HG03521 (cell line): ENCODE results near the gene ADAMTS2.

Experiments used
- ATAC-seq: cut with Tn5 transposase; IDR thresholded peaks from one replicate; pipeline ENCODE4 v1.9.1; 2021; ENCODE audit warnings: mild to moderate bottlenecking, moderate library complexity; ENCODE audit not compliant: unreplicated experiment

ADAMTS2 gene

GRCh38 chr5:179132586-179133355 is 212.5 kb downstream of the ADAMTS2 start:
- ATAC-seq, result no peak

DNA sequence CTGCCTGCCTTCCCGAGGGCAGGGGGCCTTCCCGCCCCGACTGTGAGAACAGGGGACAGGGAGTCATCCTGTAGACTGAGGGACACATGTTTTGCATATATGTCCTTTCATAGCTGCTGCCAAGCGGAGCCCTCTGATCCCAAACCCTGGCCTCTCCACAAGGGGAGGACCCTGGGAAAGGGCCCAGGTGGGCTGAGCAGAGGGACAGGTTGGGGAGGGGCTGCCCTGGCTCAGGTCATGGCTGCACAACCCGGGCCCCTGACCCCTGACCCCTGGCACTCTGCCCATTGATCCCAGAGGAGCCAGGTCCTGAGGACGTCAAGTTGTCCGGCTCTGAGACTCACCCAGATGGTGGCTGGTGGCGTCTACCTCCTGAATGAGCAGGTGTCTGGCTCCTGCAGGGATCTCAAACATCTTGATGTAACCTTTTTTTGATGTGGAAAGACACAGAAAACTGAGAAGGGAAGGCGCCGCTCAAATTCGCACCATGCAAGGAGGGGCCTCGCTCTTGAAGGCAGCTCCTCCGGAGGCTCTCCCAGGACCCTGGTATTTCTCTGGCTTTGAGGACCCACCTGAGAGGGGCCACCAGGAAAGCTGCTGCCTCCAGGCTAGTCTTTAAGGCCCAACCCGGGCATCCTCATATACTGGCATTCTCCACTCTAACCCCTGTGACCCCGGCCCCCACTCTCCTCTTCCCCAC is 213.2 kb downstream of the ADAMTS2 start:
- no peak for ATAC-seq

DNA sequence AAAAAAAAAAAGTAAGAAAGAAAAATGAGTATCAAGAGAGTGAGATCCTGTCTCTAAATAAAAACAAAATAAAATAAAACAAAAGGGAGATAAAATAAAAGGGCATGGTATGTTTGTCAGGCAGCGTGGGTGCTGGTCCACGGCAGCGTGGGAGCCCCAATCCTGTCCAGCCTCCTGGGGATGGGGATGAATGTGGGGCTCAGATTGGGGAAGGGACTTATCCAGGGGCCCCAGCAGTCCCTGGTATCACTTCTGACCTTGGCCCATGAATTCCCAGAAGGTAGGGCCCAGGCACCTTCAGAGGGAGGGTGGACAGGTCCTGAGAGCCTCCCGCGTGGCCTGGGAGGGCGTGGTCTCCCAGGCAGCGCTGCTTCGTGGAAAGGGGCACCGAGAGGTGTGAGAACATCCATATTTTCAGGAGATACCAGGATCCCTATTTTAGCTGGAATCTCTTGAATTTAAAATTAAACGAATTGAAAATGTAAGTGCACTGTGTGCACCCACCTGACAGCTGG is 213.9 kb downstream of the ADAMTS2 start:
- ATAC-seq, result no peak

- no peak for ATAC-seq
Observed at GRCh38 chr5:179130101-179130681, 215.1 kb downstream of the ADAMTS2 start.

- no peak for ATAC-seq
Observed at GRCh38 chr5:179129607-179130071, 215.6 kb downstream of the ADAMTS2 start.

DNA sequence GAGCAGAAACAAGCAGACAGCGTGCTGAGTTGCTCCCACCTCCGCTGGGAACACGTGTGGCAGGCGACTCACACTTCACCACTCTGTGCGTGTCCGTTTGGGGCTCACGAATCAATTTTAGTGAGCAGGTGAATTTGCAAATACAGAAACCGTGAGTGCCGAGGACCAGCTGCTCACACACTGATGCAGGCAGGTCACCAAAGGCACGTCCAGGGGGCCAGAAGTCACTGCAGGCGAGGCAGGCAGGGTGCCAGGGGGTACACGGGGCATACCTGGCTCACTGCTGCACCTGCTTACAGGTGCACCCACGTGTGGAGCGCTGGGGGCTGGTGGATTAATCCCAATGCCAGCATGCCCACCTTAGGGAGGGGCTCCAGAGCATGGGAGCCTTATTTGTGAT is 216.3 kb downstream of the ADAMTS2 start:
- ATAC-seq, result no peak

DNA sequence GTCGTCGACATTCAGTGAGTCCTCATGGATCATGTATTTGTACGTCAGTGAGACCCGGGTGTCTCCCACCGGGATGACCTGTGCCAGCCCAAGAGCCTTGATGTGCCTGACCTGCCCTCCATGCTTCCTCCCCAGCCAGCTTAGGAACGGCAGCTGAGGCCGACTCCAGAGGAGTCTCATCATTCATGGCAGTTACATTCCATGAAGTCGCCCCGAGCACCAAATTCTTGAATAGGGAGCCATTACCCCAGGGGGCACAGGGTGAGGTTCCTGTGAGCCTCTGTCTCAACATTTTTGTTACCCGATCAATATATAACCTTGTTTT is 217.3 kb downstream of the ADAMTS2 start:
- ATAC-seq, result no peak

DNA sequence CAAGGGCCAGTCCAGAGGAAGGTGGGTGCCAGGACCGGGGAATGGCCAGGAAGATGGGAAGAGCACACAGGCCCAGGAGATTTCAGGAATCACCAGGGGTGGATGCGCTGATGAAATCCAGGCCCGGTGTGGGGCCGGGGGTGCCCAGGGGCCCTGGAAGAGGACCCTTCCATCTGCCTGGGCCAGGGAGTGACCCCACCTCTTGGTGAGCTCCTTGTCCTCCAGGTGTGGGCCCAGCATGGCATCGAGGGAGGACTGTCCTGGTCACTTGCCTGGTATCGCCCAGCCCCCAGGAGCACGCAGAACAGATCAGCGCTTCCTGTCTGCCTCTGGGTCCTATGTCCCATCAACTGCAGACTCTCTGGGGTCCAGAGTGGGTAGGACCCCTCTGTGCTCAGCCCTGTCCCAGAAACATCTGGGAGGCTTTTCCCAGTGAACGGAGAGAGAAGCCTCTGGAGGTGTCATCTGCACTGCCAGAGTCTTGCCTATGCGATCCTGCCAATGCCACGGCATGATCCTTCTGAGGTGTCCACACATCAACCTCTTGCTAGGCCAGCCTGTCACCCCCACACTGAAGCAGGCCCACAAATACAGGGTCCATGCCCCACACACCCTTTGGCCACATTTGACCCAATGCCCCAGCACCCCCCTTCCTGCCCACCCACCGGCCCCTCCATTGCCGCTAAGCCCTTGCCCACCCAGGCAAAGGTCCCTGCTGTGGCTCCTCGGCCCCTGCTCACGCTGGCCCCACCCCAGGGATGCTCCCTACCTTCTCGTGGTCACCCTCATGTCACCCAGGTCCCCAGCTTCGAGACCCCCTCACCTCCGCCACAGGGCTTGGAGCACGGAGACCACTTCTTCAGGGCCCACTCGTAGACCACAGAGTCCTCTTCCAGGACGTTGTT is 217.9 kb downstream of the ADAMTS2 start:
- ATAC-seq, result no peak

DNA sequence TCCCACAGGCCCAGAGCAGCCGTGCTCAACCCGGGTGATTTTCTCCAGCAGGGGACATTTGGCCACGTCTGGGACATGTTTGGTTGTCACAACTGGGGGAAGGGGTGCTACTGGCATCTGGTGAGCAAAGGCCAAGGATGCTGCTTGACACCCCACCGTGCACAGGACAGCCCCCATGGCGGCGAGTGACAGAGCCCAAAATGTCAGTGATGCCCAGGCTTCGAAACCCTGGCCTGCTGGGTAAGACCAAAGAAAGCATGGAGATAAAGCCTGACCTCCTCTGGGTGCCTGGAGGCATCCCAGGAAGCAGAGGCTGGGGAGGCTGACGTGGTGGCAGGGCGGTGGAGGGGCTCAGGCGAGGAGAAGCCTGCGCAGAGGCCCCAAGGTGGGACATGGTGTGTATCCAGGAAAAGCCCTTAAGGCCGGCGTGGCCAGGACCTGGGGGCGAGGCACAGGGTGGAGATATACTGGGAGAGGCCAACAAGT is 218.7 kb downstream of the ADAMTS2 start:
- ATAC-seq, result no peak

- no peak for ATAC-seq
Observed at GRCh38 chr5:179125789-179126505, 219.3 kb downstream of the ADAMTS2 start.

DNA sequence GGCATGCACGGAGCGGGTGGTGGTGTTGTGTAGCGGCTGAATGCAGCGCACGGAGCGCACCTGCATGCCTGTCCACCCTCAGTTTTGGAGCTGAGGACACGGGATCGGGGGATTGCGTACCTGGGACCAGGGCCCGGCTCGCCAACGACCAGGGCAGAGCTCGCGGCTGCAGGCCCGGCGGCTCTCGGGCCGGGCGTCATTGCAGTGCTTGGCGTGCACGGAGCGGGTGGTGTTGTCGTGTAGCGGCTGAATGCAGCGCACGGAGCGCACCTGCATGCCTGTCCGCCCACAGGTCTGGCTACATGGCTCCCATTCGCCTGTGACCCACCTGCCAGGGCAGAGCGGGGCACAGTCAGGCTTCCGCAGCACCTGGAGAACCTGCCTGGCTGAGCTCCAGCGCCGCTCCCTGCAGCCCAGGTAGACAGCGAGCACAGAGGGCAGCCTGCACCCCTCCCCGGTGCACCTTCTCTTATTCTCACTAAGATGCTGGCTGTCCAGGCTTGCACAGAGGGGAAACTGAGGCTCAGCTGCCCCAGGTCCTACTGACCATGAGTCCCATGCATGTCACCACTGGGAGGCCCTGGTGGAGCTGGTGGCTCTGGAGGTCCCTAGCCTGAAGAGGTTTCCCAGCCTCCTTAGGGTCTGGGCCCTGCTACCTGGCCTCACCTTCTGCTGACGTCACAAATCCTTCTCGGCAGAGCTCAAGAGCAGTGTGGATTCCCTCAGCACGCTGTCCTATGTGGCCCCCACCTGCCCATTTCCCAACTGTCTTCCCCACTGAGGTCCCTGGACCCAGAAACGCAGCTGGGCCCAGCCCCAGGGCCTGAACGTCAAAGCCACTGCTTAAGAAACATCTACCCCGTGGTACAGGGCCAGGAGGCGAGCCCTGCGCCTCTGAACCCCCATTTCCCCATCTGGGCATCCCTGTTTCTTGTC is 220.1 kb downstream of the ADAMTS2 start:
- no peak for ATAC-seq

DNA sequence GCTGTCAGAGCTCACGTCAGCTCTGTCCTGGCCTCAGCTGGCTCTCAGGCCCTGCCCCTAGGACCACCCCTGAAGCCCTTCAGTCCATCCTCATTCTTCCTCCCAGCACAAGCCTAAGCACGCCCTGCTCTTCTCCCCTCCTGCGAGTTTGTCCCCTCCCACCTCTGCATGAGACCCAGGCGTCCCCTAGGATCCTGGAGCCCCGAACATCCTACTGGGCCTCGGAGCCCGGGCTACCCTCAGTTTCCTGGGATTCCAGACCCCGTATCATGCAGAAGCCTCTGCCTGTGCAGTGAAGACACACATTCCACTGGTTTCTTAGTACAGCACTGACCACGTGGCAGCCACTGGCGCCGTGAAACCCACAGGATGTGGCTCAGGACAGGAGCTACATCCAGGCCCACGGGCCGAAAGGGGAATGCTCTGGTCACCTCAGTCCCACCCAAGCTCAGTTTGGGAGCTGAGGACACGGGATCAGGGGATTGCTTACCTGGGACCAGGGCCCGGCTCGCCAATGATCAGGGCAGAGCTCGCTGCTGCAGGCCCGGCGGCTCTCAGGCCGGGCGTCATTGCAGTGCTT is 220.9 kb downstream of the ADAMTS2 start:
- ATAC-seq, result no peak

DNA sequence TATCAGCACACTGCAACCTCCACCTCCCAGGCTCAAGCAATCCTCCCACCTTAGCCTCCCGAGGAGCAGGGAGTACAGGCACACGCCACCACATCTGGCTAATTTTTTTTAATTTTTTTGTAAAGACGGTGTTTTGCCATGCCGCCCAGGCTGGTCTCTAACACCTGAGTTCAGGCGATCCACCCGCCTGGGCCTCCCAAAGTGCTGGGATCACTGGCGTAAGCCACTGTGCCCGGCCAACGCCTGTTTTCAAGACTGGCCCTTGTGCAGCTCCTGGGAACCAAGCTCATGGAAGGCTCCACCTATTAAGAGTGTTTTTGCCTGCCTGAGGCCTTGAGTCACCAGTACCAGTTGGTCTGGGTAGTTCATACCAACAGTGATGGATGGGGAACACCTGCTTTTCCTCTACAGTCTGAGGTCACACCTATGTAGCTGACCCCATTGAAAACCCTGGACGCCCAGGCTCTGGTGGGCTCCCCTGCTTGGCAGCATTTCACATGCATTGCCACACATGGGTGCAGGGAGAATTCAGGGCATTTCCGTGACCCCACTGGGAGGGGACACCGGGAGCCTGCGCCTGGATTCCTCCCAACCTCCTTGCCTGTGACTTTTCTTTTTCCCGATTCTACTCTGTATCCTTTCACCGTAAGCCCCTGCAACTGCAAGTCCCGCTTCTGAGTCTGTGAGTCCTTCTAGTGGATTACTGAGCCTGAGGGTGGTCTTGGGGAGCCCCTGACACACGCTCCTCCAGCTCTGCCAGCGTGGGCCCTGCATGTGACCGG is 221.6 kb downstream of the ADAMTS2 start:
- no peak for ATAC-seq

DNA sequence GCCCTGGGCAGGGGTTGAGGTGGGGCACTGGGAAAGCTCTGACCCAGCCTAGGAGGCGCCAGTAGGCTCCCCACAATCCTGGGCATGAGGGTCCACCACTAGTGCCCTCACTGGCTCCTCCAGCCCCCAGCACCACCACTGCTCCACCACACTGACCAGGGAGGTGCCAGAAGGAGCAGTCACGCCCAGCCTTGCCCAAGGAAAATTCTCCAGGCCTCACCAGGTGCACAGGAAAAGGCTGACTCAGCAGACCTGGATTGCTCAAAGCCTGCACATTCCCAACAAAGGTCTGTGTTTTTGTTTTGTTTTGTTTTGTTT is 222.2 kb downstream of the ADAMTS2 start:
- ATAC-seq, result no peak

- no peak for ATAC-seq
Observed at GRCh38 chr5:179122411-179123108, 222.7 kb downstream of the ADAMTS2 start.

DNA sequence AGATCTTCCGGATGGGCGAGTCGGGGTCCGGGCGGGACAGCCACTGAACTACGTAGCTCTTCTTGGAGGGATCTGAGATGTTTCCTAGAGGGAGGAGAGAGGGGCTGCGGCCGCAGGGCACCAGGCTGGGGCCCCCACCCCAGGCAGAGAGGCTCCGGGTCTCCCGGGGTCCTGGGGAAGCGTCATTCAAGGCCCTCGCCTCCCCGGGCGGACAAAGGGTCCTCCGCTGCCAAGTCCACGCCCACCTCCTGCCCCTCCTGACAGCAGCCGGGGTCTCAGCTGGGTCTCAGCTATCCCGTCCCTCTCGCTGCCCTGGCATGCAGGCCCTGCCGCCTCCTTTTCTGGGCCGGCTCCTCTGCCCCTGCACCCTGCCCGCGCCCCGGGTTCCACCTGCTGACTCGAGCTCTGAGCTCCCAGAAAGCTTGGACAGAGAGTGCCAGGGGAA is 223.6 kb downstream of the ADAMTS2 start:
- no peak for ATAC-seq

GRCh38 chr5:179120951-179121666 is 224.2 kb downstream of the ADAMTS2 start:
- ATAC-seq, result no peak
